ENCODE results near the gene ABCA8. TPM values are rescaled to one million over a fixed set of nuclear protein-coding genes. Genes with fewer than 3 reads are reported as not detected.

The ABCA8 gene
- polyA plus RNA-seq, 2 of the 4 experiments (the other 2 are of a cell fraction), result 0.26 to 0.34 TPM

- no peak for DNase-seq (ENCODE audit: low read depth in 1 of 2, low spot score in 1 of 2)
- no peak overlapping the region for H3K4me2 ChIP-seq
- H3K27ac ChIP-seq, result no peak overlapping the region
- FAIRE-seq, result no peak
- no peak overlapping the region for H3K4me3 ChIP-seq
- no peak for TF ChIP-seq ATOH8 (CRISPR knock-in tag; IDR thresholded peaks at IDR 0.05; ENCODE audit: low read depth)
- TF ChIP-seq TP53 (CRISPR knock-in tag; IDR thresholded peaks at IDR 0.05), result no peak
- no peak for TF ChIP-seq CHD4 (IDR thresholded peaks at IDR 0.05; ENCODE audit: borderline replicate concordance)
- no peak for TF ChIP-seq RNF2 (IDR thresholded peaks at IDR 0.05; ENCODE audit: borderline replicate concordance, low read depth)
- TF ChIP-seq EP300 (IDR thresholded peaks at IDR 0.05), result no peak
- TF ChIP-seq NPAS2 (CRISPR knock-in tag; IDR thresholded peaks at IDR 0.05; ENCODE audit: borderline replicate concordance), result no peak
- no peak for TF ChIP-seq CBX8 (IDR thresholded peaks at IDR 0.05)
- no peak for TF ChIP-seq GATA3 (IDR thresholded peaks at IDR 0.05; ENCODE audit: borderline replicate concordance)
- no peak for TF ChIP-seq BCL3 (IDR thresholded peaks at IDR 0.05)
- TF ChIP-seq CBX2 (IDR thresholded peaks at IDR 0.05; ENCODE audit: borderline replicate concordance, low read depth), result no peak
- no peak for TF ChIP-seq USF2 (IDR thresholded peaks at IDR 0.05)
- TF ChIP-seq HOXB5 (CRISPR knock-in tag; IDR thresholded peaks at IDR 0.05), result no peak
- TF ChIP-seq HES2 (IDR thresholded peaks at IDR 0.05), result no peak
- TF ChIP-seq ZFP36 (IDR thresholded peaks at IDR 0.05; ENCODE audit: borderline replicate concordance, partially characterized antibody), result no peak
- no peak for ATAC-seq
- H3K9me3 ChIP-seq, result no peaks in the 10 kb centered on the region
- H3K4me1 ChIP-seq, result peaks cover 5% of the 10 kb centered on the region; the same call in 1 of the 3 replicates
- CTCF ChIA-PET, result interaction anchor here (1.0 to 2.6 kb wide), 7 partner anchors 8 to 325 kb away, joined by 3 to 19 read pairs (median 3); no protein-coding TSS in a partner anchor
- 88% methylated on average over 1 of the region's 2 CpGs for WGBS (ENCODE audit: missing lambda C conversion rate)
- POLR2A ChIA-PET, result no interaction called here
Observed at GRCh38 chr17:68910789-68911431, 44.3 kb downstream of the ABCA8 start.

GRCh38 chr17:68910251-68910705 is 44.9 kb downstream of the ABCA8 start:
- no peak overlapping the region for H3K27ac ChIP-seq
- no peak for FAIRE-seq
- no peak overlapping the region for H3K4me3 ChIP-seq

More at GRCh38 chr17:68910251-68910705, 44.9 kb downstream of the ABCA8 start:
- no peak for ATAC-seq
- Histone ChIP-seq H3K9me3 (no peaks in the 10 kb centered on the region), H3K4me2 (no peak overlapping the region), H3K4me1 (peaks cover 5% of the 10 kb centered on the region; the same call in 1 of the 3 replicates)
- WGBS (ENCODE audit: missing lambda C conversion rate), result 29% methylated on average over 5 of the region's 5 CpGs
- ChIA-PET POLR2A (no interaction called here), CTCF (interaction anchor here (1.0 to 2.1 kb wide), 4 partner anchors 12 to 244 kb away, joined by 3 to 5 read pairs (median 4); no protein-coding TSS in a partner anchor)
- TF ChIP-seq EP300 (IDR thresholded peaks at IDR 0.05) (no peak), ZNF302 (CRISPR knock-in tag; IDR thresholded peaks at IDR 0.05) (no peak), CBX8 (IDR thresholded peaks at IDR 0.05) (no peak), USF2 (IDR thresholded peaks at IDR 0.05) (no peak), EHF (CRISPR knock-in tag; IDR thresholded peaks at IDR 0.05) (no peak), CHD4 (IDR thresholded peaks at IDR 0.05; ENCODE audit: borderline replicate concordance) (no peak), BHLHE40 (IDR thresholded peaks at IDR 0.05; ENCODE audit: low read depth, low read length) (no peak), HOXB5 (CRISPR knock-in tag; IDR thresholded peaks at IDR 0.05) (no peak), RFX5 (IDR thresholded peaks at IDR 0.05) (no peak), POLR2A (IDR thresholded peaks at IDR 0.05; ENCODE audit: low read length) (no peak)
- no peak for DNase-seq (ENCODE audit: low read depth in 1 of 2, low spot score in 1 of 2)
